IMR-90 (cell line): ENCODE measurements around the gene ZMYM2. TPM values are rescaled to one million over a fixed set of nuclear protein-coding genes. Genes with fewer than 3 reads are reported as not detected.

Experiments used
- ATAC-seq: fragments of 200-7000 bp; cut with Tn5 transposase; 2 replicates; pipeline ENCODE4 v1.9.1; 2020; ENCODE audit warnings: low read depth, mild to moderate bottlenecking, moderate library complexity
- BruUV-seq: library from RNA; stranded (reverse); fragments of 400-500 nt; replicated peaks from 2 replicates; lab custom pipeline; 2021; lab: Mats Ljungman, UMichigan
- CTCF ChIA-PET: fragments of 300-600 bp; formaldehyde crosslinking; extraction: SDS; loops from one replicate; lab custom pipeline; 2021; ENCODE audit warnings: antibody characterized with exemption; lab: Yijun Ruan, JAX
- POLR2A ChIA-PET: fragments of 300-600 bp; sonication (Branson Sonifier 250); formaldehyde crosslinking; loops from one replicate; lab custom pipeline; 2022; ENCODE audit warnings: antibody characterized with exemption; ENCODE audit not compliant: unreplicated experiment; lab: Charles Lee
- DNase-seq: peaks from one replicate; pipeline ENCODE4 v3.0.0; 2013
- H2AFZ ChIP-seq: replicated peaks from 2 replicates; pipeline ENCODE3; 2013; ENCODE audit warnings: low read length, mild to moderate bottlenecking; ENCODE audit not compliant: poor library complexity
- H2AK5ac ChIP-seq: 2 replicates; pipeline ENCODE4 v1.6.1; 2013; ENCODE audit warnings: low read depth, low read length, inconsistent platforms
- H2AK9ac ChIP-seq: replicated peaks from 2 replicates; pipeline ENCODE3; 2013; ENCODE audit warnings: mild to moderate bottlenecking, low read depth, low read length, moderate library complexity; ENCODE audit not compliant: poor library complexity
- H2BK120ac ChIP-seq: 2 replicates; pipeline ENCODE4 v1.6.1; 2013; ENCODE audit warnings: low read depth, low read length, inconsistent platforms
- H2BK15ac ChIP-seq: 3 replicates; pipeline ENCODE4 v1.6.1; 2013; ENCODE audit warnings: low read depth, low read length, inconsistent platforms
- H2BK20ac ChIP-seq: 2 replicates; pipeline ENCODE4 v1.6.1; 2013; ENCODE audit warnings: low read depth, mild to moderate bottlenecking, inconsistent platforms, low read length, moderate library complexity
- H2BK5ac ChIP-seq: 2 replicates; pipeline ENCODE4 v1.6.1; 2013; ENCODE audit warnings: mild to moderate bottlenecking, low read depth, low read length, inconsistent platforms; ENCODE audit not compliant: poor library complexity, severe bottlenecking
- H3K14ac ChIP-seq: replicated peaks from 2 replicates; pipeline ENCODE4 v1.6.1; 2013; ENCODE audit warnings: low read depth, low read length, inconsistent platforms
- H3K18ac ChIP-seq: 2 replicates; pipeline ENCODE4 v1.6.1; 2013; ENCODE audit warnings: low read depth, low read length, control low read depth
- H3K23ac ChIP-seq: 2 replicates; pipeline ENCODE4 v1.6.1; 2013; ENCODE audit warnings: low read depth, low read length, inconsistent platforms
- H3K27ac ChIP-seq: 2 replicates; pipeline ENCODE4 v1.5.1; 2013; ENCODE audit warnings: mild to moderate bottlenecking, control low read depth, low read length; ENCODE audit not compliant: insufficient read depth
- H3K27me3 ChIP-seq: 2 replicates; pipeline ENCODE4 v1.6.1; 2013; ENCODE audit warnings: low read length; ENCODE audit not compliant: control insufficient read depth, insufficient read depth
- H3K36me3 ChIP-seq: 2 replicates; pipeline ENCODE4 v1.6.1; 2013; ENCODE audit warnings: low read length, mixed read lengths; ENCODE audit not compliant: control insufficient read depth, insufficient read depth
- H3K4ac ChIP-seq: 2 replicates; pipeline ENCODE4 v1.6.1; 2013; ENCODE audit warnings: low read depth, low read length, inconsistent platforms
- H3K4me1 ChIP-seq: 2 replicates; pipeline ENCODE4 v1.6.1; 2013; ENCODE audit warnings: low read length, mixed read lengths; ENCODE audit not compliant: control insufficient read depth, insufficient read depth
- H3K4me2 ChIP-seq: 2 replicates; pipeline ENCODE4 v1.6.1; 2013; ENCODE audit warnings: low read depth, mild to moderate bottlenecking, control low read depth, low read length, moderate library complexity
- H3K4me3 ChIP-seq: 2 replicates; pipeline ENCODE4 v1.5.1; 2013; ENCODE audit warnings: low read depth, mild to moderate bottlenecking, control low read depth, low read length, moderate library complexity; ENCODE audit not compliant: insufficient read depth
- H3K56ac ChIP-seq: 2 replicates; pipeline ENCODE4 v1.6.1; 2013; ENCODE audit warnings: low read length, inconsistent platforms; ENCODE audit not compliant: insufficient read depth; ENCODE audit errors: extremely low read depth
- H3K79me1 ChIP-seq, 2 experiments: 2 replicates each; pipeline ENCODE4 v1.6.1; 2013; ENCODE audit warnings: low read length in 2 of 2, inconsistent platforms in 1 of 2, low read depth in 1 of 2
- H3K9ac ChIP-seq: 2 replicates; pipeline ENCODE4 v1.6.1; 2013; ENCODE audit warnings: low read depth, low read length, control low read depth
- H3K9me1 ChIP-seq: 2 replicates; pipeline ENCODE4 v1.6.1; 2013; ENCODE audit warnings: low read length, inconsistent platforms; ENCODE audit not compliant: insufficient read depth
- H3K9me3 ChIP-seq: 2 replicates; pipeline ENCODE4 v1.6.1; 2013; ENCODE audit warnings: low read length; ENCODE audit not compliant: control insufficient read depth, insufficient read depth
- H4K20me1 ChIP-seq: 2 replicates; pipeline ENCODE4 v1.6.1; 2013; ENCODE audit warnings: low read length, inconsistent platforms; ENCODE audit not compliant: insufficient read depth
- H4K5ac ChIP-seq: 2 replicates; pipeline ENCODE4 v1.6.1; 2013; ENCODE audit warnings: mild to moderate bottlenecking, low read depth, low read length, control low read depth
- H4K8ac ChIP-seq, 2 experiments: 2 replicates each; pipeline ENCODE4 v1.6.1; 2013; ENCODE audit warnings: low read depth in 2 of 2, low read length in 2 of 2, control low read depth in 1 of 2, inconsistent platforms in 1 of 2
- H4K91ac ChIP-seq: 2 replicates; pipeline ENCODE4 v1.6.1; 2013; ENCODE audit warnings: low read depth, low read length, inconsistent platforms; ENCODE audit not compliant: insufficient read depth
- FOS ChIP-seq: fragments of 150-350 bp; IDR thresholded peaks from 2 replicates; pipeline ENCODE4 v1.6.1; 2016; ENCODE audit warnings: low read depth, low read length
- MAFK ChIP-seq: IDR thresholded peaks from 2 replicates; pipeline ENCODE4 v1.6.1; 2012; ENCODE audit warnings: low read depth, low read length, improper control_type of control experiment
- MAZ ChIP-seq: IDR thresholded peaks from 2 replicates; pipeline ENCODE4 v1.6.1; 2012; ENCODE audit warnings: low read depth, mild to moderate bottlenecking, low read length, improper control_type of control experiment, moderate library complexity, borderline replicate concordance
- RCOR1 ChIP-seq: IDR thresholded peaks from 2 replicates; pipeline ENCODE4 v1.6.1; 2012; ENCODE audit warnings: mild to moderate bottlenecking, low read length, improper control_type of control experiment; ENCODE audit not compliant: insufficient replicate concordance
- RFX5 ChIP-seq: IDR thresholded peaks from 2 replicates; pipeline ENCODE4 v1.8.0; 2012; ENCODE audit warnings: low read depth, mild to moderate bottlenecking, low read length, moderate library complexity
- WGBS, 2 experiments: methylation state at CpG; one replicate each; pipeline versions ENCODE4 v1.1.5 to v1.1.7; 2013; ENCODE audit warnings: missing lambda C conversion rate in 2 of 2; ENCODE audit not compliant: insufficient read length in 1 of 2; ENCODE audit errors: extremely low coverage in 2 of 2; 5-methylcytosine and 5-hydroxymethylcytosine counted together
- dilution Hi-C: fragments of 300-500 bp; cut with HindIII; formaldehyde crosslinking; loops from one replicate; pipeline ENCODE4 v1.14.3; 2018; ENCODE audit warnings: low sequenced_read_pairs; ENCODE audit not compliant: unreplicated experiment
- in situ Hi-C: fragments of 300-500 bp; cut with MboI; formaldehyde crosslinking; loops from 3 replicates; pipeline ENCODE4 v1.14.3; 2019; ENCODE audit warnings: low sequenced_read_pairs, inconsistent platforms, mixed read lengths
- intact Hi-C: fragments of 100-400 bp; cut with micrococcal nuclease; formaldehyde crosslinking; loops from 2 replicates; pipeline ENCODE4 v1.10.0; 2022
- polyA plus RNA-seq, 3 experiments: library from polyadenylated mRNA; depleted of rRNA; stranded (reverse); fragments of >200 nt; gene quantifications; 2 replicates each; pipeline ENCODE4 v1.2.3, GENCODE V29; 2012; ENCODE audit warnings: low replicate concordance in 1 of 3
- total RNA-seq: library from RNA; depleted of rRNA; stranded (reverse); fragments of >200 nt; gene quantifications from 2 replicates; pipeline ENCODE4 v1.2.3, GENCODE V29; 2012
- TF ChIP-seq, protein P1 (sequence below): fragments of 150-350 bp; IDR thresholded peaks from 2 replicates; pipeline ENCODE4 v1.6.1; 2016; ENCODE audit warnings: low read depth, mild to moderate bottlenecking, low read length, moderate library complexity, borderline replicate concordance

ZMYM2 gene
- total and polyA plus RNA-seq, 2 of the 4 experiments (the other 2 are of a cell fraction), result 15.7 to 51.1 TPM

DNA sequence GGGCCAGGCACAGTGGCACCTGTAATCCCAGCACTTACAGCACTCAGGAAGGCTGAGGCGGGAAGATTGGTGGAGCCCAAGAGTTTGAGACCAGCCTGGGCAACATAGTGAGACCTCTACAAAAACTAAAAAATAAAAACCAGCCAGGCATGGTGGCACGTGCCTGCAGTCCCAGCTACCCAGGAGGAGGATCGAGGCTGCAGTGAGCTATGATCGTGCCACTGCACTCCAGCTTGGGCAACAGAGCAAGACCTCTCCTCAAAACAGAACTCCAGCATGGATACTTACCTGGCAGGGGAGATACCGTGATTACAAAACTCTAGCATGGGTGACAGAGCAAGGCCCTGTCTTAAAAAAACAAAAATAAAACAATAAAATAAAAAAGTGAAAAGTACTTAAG is 107.0 kb downstream of the ZMYM2 start:
- Histone ChIP-seq H3K79me1 (no peaks in the 10 kb centered on the region; a peak in 1 of 4 replicates), H2AK5ac (no peak overlapping the region), H3K4me3 (no peak overlapping the region), H3K9me1 (peaks cover 3% of the 10 kb centered on the region; the same call in 1 of the 2 replicates), H4K5ac (no peak overlapping the region), H2BK120ac (no peak overlapping the region), H4K20me1 (no peaks in the 10 kb centered on the region; the same call in 1 of the 2 replicates), H3K23ac (no peak overlapping the region), H3K27ac (no peak overlapping the region), H4K8ac (no peak overlapping the region), H3K36me3 (peaks cover 25% of the 10 kb centered on the region), H2BK20ac (no peak overlapping the region), H3K18ac (no peak overlapping the region), H2AFZ (no peak overlapping the region), H3K4me2 (no peak overlapping the region), H3K14ac (no peak overlapping the region), H3K56ac (no peak overlapping the region), H4K91ac (no peak overlapping the region), H2BK15ac (no peak overlapping the region), H2AK9ac (no peak overlapping the region), H3K9me3 (no peaks in the 10 kb centered on the region), H2BK5ac (no peak overlapping the region), H3K27me3 (no peaks in the 10 kb centered on the region), H3K4me1 (no peaks in the 10 kb centered on the region), H3K4ac (no peak overlapping the region), H3K9ac (no peak overlapping the region)
- TF ChIP-seq MAZ, result no peak
- TF ChIP-seq FOS, result no peak
- TF ChIP-seq MAFK, result no peak
- TF ChIP-seq RFX5, result no peak
- no peak for TF ChIP-seq RCOR1
- TF ChIP-seq, protein P1, sequence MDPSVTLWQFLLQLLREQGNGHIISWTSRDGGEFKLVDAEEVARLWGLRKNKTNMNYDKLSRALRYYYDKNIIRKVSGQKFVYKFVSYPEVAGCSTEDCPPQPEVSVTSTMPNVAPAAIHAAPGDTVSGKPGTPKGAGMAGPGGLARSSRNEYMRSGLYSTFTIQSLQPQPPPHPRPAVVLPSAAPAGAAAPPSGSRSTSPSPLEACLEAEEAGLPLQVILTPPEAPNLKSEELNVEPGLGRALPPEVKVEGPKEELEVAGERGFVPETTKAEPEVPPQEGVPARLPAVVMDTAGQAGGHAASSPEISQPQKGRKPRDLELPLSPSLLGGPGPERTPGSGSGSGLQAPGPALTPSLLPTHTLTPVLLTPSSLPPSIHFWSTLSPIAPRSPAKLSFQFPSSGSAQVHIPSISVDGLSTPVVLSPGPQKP, result no peak
- dilution Hi-C loops (no loop called here), in situ Hi-C loops (no loop called here), intact Hi-C loops (loop anchor here (2.0 to 10.0 kb wide), 2 partner anchors 13 to 51 kb away; no protein-coding TSS in a partner anchor)
- no peak for ATAC-seq
- POLR2A ChIA-PET, result no interaction called here
- CTCF ChIA-PET, result no interaction called here
- BruUV-seq, result no TSS peak
- WGBS, 2 experiments, result 100% methylated on average over 3 of the region's 5 CpGs; no CpG with 5 or more reads in 1 of the 2 experiments
- no peak for DNase-seq
